ENCODE data around the gene KRT23. TPM values are rescaled to one million over a fixed set of nuclear protein-coding genes. Genes with fewer than 3 reads are reported as not detected.

Gene KRT23
- total and polyA plus RNA-seq, 10 of the 15 experiments (the other 5 are each of a cell fraction or from before 2014, with no cell fraction given), result not detected

DNA sequence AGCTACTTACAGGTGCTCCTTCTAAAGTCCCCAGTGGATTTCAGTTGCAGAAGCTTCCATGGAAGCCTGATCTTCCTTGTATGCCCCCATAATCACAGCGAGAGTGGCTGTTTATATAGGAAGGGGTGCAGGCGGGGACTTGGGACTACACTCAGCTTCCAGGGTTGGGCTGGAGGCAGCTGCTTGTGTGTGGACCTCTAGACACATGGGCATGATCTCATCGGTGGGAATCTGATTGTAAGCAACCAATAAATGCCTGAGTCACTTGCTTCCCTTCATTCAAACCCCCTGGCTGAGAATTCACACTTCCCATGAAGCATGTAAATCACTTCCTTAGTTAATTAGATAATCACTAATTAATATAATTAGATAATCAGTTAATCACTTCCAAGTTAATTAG lies 51.4 kb downstream of the KRT23 start:
- ChIA-PET CTCF (interaction anchor here (1.3 kb wide), 1 partner anchor 27 kb away, joined by 3 read pairs; no protein-coding TSS in a partner anchor), SMC1A (ENCODE audit: uncharacterized antibody, unreplicated experiment) (interaction anchor here (0.6 kb wide), 1 partner anchor 16 kb away, joined by 3 read pairs; no protein-coding TSS in a partner anchor), POLR2A (no interaction called here), RAD21 (ENCODE audit: unreplicated experiment) (no interaction called here)
- no peak overlapping the region for H3K4me3 ChIP-seq
- 20% methylated on average over 3 of the region's 3 CpGs for WGBS (ENCODE audit: insufficient coverage, insufficient replicate concordance, low lambda C conversion rate, missing lambda C conversion rate)
- H3K27ac ChIP-seq (ENCODE audit: control insufficient read depth, insufficient read depth), result no peak overlapping the region
- H2AFZ ChIP-seq (ENCODE audit: control insufficient read depth, low read depth, low read length), result no peak overlapping the region
- peaks cover 0 to 2% of the 10 kb centered on the region in 2 experiments; a peak in 2 of 4 replicates for H3K27me3 ChIP-seq (replicated peaks in 1 of 2; ENCODE audit: control insufficient read depth in 2 of 2, insufficient read depth in 2 of 2, low read length in 1 of 2)
- no peak for FAIRE-seq
- intact Hi-C loops (cut with micrococcal nuclease; ENCODE audit: unreplicated experiment) (no loop called here), in situ Hi-C loops (cut with MboI) (no loop called here)
- H3K4me1 ChIP-seq (ENCODE audit: control insufficient read depth, insufficient read depth, low read length), result no peaks in the 10 kb centered on the region
- no peaks in the 10 kb centered on the region for H3K36me3 ChIP-seq (ENCODE audit: control insufficient read depth in 2 of 2, insufficient read depth in 2 of 2, low read length in 1 of 2)
- H4K20me1 ChIP-seq (ENCODE audit: control insufficient read depth, insufficient read depth), result no peaks in the 10 kb centered on the region; the same call in 1 of the 2 replicates
- no peak for DNase-seq (ENCODE audit: low read depth, low spot score)
- ATAC-seq, result no peak
- BruUV-seq (replicated peaks), result no TSS peak
- no peaks in the 10 kb centered on the region for H3K79me2 ChIP-seq (ENCODE audit: control insufficient read depth, insufficient read depth, low read length)
- no peaks in the 10 kb centered on the region for H3K9me3 ChIP-seq (replicated peaks; ENCODE audit: control insufficient read depth, insufficient read depth, low read length)
- no peak overlapping the region for H3K9ac ChIP-seq (ENCODE audit: control insufficient read depth, insufficient read depth, low read length)
- H3K4me2 ChIP-seq (ENCODE audit: control insufficient read depth, insufficient read depth), result no peak overlapping the region
- TF ChIP-seq NR2C1 (IDR thresholded peaks at IDR 0.05), result no peak
- no peak for TF ChIP-seq SKIL (IDR thresholded peaks at IDR 0.05; ENCODE audit: low read depth, poor library complexity, severe bottlenecking)
- TF ChIP-seq, protein P1, sequence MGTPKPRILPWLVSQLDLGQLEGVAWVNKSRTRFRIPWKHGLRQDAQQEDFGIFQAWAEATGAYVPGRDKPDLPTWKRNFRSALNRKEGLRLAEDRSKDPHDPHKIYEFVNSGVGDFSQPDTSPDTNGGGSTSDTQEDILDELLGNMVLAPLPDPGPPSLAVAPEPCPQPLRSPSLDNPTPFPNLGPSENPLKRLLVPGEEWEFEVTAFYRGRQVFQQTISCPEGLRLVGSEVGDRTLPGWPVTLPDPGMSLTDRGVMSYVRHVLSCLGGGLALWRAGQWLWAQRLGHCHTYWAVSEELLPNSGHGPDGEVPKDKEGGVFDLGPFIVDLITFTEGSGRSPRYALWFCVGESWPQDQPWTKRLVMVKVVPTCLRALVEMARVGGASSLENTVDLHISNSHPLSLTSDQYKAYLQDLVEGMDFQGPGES (IDR thresholded peaks at IDR 0.05), result no peak

All from GM12878 (cell line).